Measurements from ENCODE around the gene LHFPL2.
A peak's percentile ranks its signal among the peaks of the same experiment; 100 is the strongest.

The LHFPL2 gene

GRCh38 chr5:78519198-78519941 is 129.2 kb downstream of the LHFPL2 start:
- no peak for DNase-seq (ENCODE audit: low spot score)

GRCh38 chr5:78518365-78519197 is 130.0 kb downstream of the LHFPL2 start:
- DNase-seq (ENCODE audit: low spot score), result no peak

- DNase-seq (ENCODE audit: low spot score), result no peak
Observed at GRCh38 chr5:78515670-78516069, 132.9 kb downstream of the LHFPL2 start.

GRCh38 chr5:78514427-78515330 is 133.9 kb downstream of the LHFPL2 start:
- no peak for DNase-seq (ENCODE audit: low spot score)

GRCh38 chr5:78513441-78513840 is 135.1 kb downstream of the LHFPL2 start:
- no peak for DNase-seq (ENCODE audit: low spot score)

GRCh38 chr5:78512435-78512834 is 136.1 kb downstream of the LHFPL2 start:
- DNase-seq (ENCODE audit: low spot score), result no peak

GRCh38 chr5:78511121-78511906 is 137.3 kb downstream of the LHFPL2 start:
- DNase-seq (ENCODE audit: low spot score), result no peak

GRCh38 chr5:78509884-78510769 is 138.4 kb downstream of the LHFPL2 start:
- DNase-seq (ENCODE audit: low spot score), result peak; percentile 35

GRCh38 chr5:78509145-78509865 is 139.3 kb downstream of the LHFPL2 start:
- no peak for DNase-seq (ENCODE audit: low spot score)

GRCh38 chr5:78508186-78508765 is 140.3 kb downstream of the LHFPL2 start:
- no peak for DNase-seq (ENCODE audit: low spot score)

GRCh38 chr5:78507531-78507930 is 141.0 kb downstream of the LHFPL2 start:
- DNase-seq (ENCODE audit: low spot score), result no peak

GRCh38 chr5:78506261-78507024 is 142.1 kb downstream of the LHFPL2 start:
- no peak for DNase-seq (ENCODE audit: low spot score)

- DNase-seq (ENCODE audit: low spot score), result no peak
Observed at GRCh38 chr5:78505860-78506259, 142.7 kb downstream of the LHFPL2 start.

GRCh38 chr5:78504704-78505677 is 143.6 kb downstream of the LHFPL2 start:
- DNase-seq (ENCODE audit: low spot score), result no peak

- no peak for DNase-seq (ENCODE audit: low spot score)
Observed at GRCh38 chr5:78503958-78504653, 144.5 kb downstream of the LHFPL2 start.

GRCh38 chr5:78501411-78502352 is 146.9 kb downstream of the LHFPL2 start:
- DNase-seq (ENCODE audit: low spot score), result no peak

Data from activated CD4-positive, alpha-beta T cell treated with anti-CD3 and anti-CD28 coated beads, Interleukin-2, Interleukin-4, amounts not matched to agents 100 ng/mL and 50 ng/mL, durations not matched to agents 16 hours and 8 hours (primary cell).